A673 (cell line): ENCODE measurements around the gene PRDM16. TPM values are rescaled to one million over a fixed set of nuclear protein-coding genes. Genes with fewer than 3 reads are reported as not detected.

Experiments used
- BruUV-seq: library from RNA; stranded (reverse); fragments of 400-500 nt; replicated peaks from 2 replicates; lab custom pipeline; 2021; lab: Mats Ljungman, UMichigan
- CTCF ChIA-PET: fragments of 300-600 bp; sonication (Branson Sonifier 250); formaldehyde crosslinking; loops from one replicate; lab custom pipeline; 2022; ENCODE audit warnings: antibody characterized with exemption; lab: Charles Lee
- POLR2A ChIA-PET: fragments of 300-600 bp; sonication (Branson Sonifier 250); formaldehyde crosslinking; loops from one replicate; lab custom pipeline; 2022; ENCODE audit warnings: antibody characterized with exemption; ENCODE audit not compliant: low non-redundant PET; lab: Charles Lee
- DNase-seq: peaks from one replicate; pipeline ENCODE4 v3.0.0-alpha.2; 2015; ENCODE audit warnings: low spot score
- H3K27ac ChIP-seq: fragments of 200-600 bp; sonication (generic); 2 replicates; pipeline ENCODE4 v1.5.1; 2016; ENCODE audit warnings: mixed run types, low read depth, mild to moderate bottlenecking, mixed read lengths, antibody characterized with exemption, low read length; ENCODE audit not compliant: poor library complexity, severe bottlenecking
- H3K27me3 ChIP-seq: fragments of 200-600 bp; sonication (generic); replicated peaks from 2 replicates; pipeline ENCODE4 v1.6.1; 2017; ENCODE audit warnings: mixed run types, low read depth, mild to moderate bottlenecking, mixed read lengths, antibody characterized with exemption, low read length; ENCODE audit not compliant: insufficient read depth, poor library complexity
- H3K36me3 ChIP-seq: fragments of 200-600 bp; sonication (generic); 2 replicates; pipeline ENCODE4 v1.6.1; 2016; ENCODE audit warnings: mixed run types, mild to moderate bottlenecking, mixed read lengths, antibody characterized with exemption, low read length; ENCODE audit not compliant: insufficient read depth, poor library complexity, severe bottlenecking
- H3K4me1 ChIP-seq: fragments of 200-600 bp; sonication (generic); 2 replicates; pipeline ENCODE4 v1.6.1; 2017; ENCODE audit warnings: mixed run types, mild to moderate bottlenecking, mixed read lengths, antibody characterized with exemption, low read length; ENCODE audit not compliant: insufficient read depth, poor library complexity, severe bottlenecking
- H3K4me3 ChIP-seq: fragments of 200-600 bp; sonication (generic); 2 replicates; pipeline ENCODE4 v1.5.1; 2016; ENCODE audit warnings: low read depth, mixed run types, mild to moderate bottlenecking, mixed read lengths, low read length; ENCODE audit not compliant: poor library complexity, severe bottlenecking
- H3K9me3 ChIP-seq: fragments of 200-600 bp; sonication (generic); 2 replicates; pipeline ENCODE4 v1.6.1; 2016; ENCODE audit warnings: mixed run types, low read depth, mild to moderate bottlenecking, mixed read lengths, antibody characterized with exemption, low read length; ENCODE audit not compliant: poor library complexity, severe bottlenecking
- CTCF ChIP-seq: fragments of 300-800, 200-600 bp; sonication (generic); conservative IDR thresholded peaks from 2 replicates; pipeline ENCODE4 v1.5.1; 2017; ENCODE audit warnings: low read depth, mild to moderate bottlenecking, antibody characterized with exemption, low read length, moderate library complexity, mixed read lengths
- EZH2 ChIP-seq: fragments of 200-600 bp; sonication (generic); IDR thresholded peaks from 2 replicates; pipeline ENCODE4 v1.6.1; 2017; ENCODE audit warnings: borderline replicate concordance, low read depth, mild to moderate bottlenecking, mixed read lengths, antibody characterized with exemption, low read length; ENCODE audit not compliant: poor library complexity, severe bottlenecking
- intact Hi-C: fragments of 100-400 bp; cut with micrococcal nuclease; formaldehyde crosslinking; loops from one replicate; pipeline ENCODE4 v1.10.0; 2022; ENCODE audit not compliant: unreplicated experiment
- total RNA-seq: library from RNA; stranded (reverse); gene quantifications from 2 replicates; pipeline ENCODE4 v1.2.3, GENCODE V29; 2021

PRDM16 gene
- total RNA-seq, 1 experiment from 2014 or later = 0.49 TPM

- no peak for DNase-seq
- H3K9me3 ChIP-seq = no peaks in the 10 kb centered on the region
- intact Hi-C loops = no loop called here
- POLR2A ChIA-PET = no interaction called here
- H3K27me3 ChIP-seq = no peaks in the 10 kb centered on the region
- TF ChIP-seq EZH2 (no peak), CTCF (no peak)
- no TSS peak for BruUV-seq
- no peaks in the 10 kb centered on the region for H3K36me3 ChIP-seq
- H3K27ac ChIP-seq = no peak overlapping the region
- CTCF ChIA-PET = no interaction called here
- no peak overlapping the region for H3K4me3 ChIP-seq
- H3K4me1 ChIP-seq = no peaks in the 10 kb centered on the region
Observed at GRCh38 chr1:3332043-3332442, 263.0 kb downstream of the PRDM16 start.

GRCh38 chr1:3332662-3333061 is 263.7 kb downstream of the PRDM16 start:
- Histone ChIP-seq H3K9me3 (no peaks in the 10 kb centered on the region), H3K4me1 (no peaks in the 10 kb centered on the region), H3K27ac (no peak overlapping the region), H3K27me3 (no peaks in the 10 kb centered on the region), H3K4me3 (no peak overlapping the region), H3K36me3 (no peaks in the 10 kb centered on the region)
- CTCF ChIA-PET = no interaction called here
- no peak for TF ChIP-seq CTCF
- TF ChIP-seq EZH2 = no peak
- POLR2A ChIA-PET = no interaction called here
- DNase-seq = no peak
- BruUV-seq = no TSS peak
- intact Hi-C loops = no loop called here

GRCh38 chr1:3333903-3334302 is 264.9 kb downstream of the PRDM16 start:
- intact Hi-C loops = no loop called here
- no peak for TF ChIP-seq CTCF
- H3K4me3 ChIP-seq = no peak overlapping the region
- no peak for DNase-seq
- no peak overlapping the region for H3K27ac ChIP-seq
- ChIA-PET POLR2A (no interaction called here), CTCF (no interaction called here)
- H3K36me3 ChIP-seq = no peaks in the 10 kb centered on the region
- H3K4me1 ChIP-seq = no peaks in the 10 kb centered on the region
- H3K27me3 ChIP-seq = no peaks in the 10 kb centered on the region
- no TSS peak for BruUV-seq
- H3K9me3 ChIP-seq = no peaks in the 10 kb centered on the region
